Measurements from ENCODE around the gene FRMD4B. TPM values are rescaled to one million over a fixed set of nuclear protein-coding genes. Genes with fewer than 3 reads are reported as not detected.

The FRMD4B gene
- total and polyA plus RNA-seq, 2 donors (not counting 3 experiments of a cell fraction or from before 2014, with no cell fraction given), result 66.4 to 89.7 TPM

DNA sequence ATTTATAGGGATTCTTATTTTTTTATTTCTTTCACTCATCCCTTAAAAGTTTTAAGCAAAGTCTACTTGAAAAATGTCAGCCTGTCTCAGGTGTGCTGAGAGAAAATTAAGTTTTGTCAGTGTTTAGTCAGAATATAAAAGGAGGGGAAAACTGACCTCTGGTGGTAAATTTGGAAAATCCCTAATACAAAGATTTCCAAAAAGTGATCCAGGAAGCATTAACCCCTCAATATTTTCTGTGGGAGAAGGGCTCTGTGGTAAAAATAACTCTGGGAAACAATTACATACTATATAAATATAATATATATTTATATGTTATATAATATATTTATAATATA, 41.0 kb upstream of the FRMD4B start:
- no peak for DNase-seq (ENCODE audit: low read depth, low spot score)
- H4K20me1 ChIP-seq (replicated peaks; ENCODE audit: control insufficient read depth, extremely low read depth, insufficient read depth, low read length), result no peaks in the 10 kb centered on the region
- no peaks in the 10 kb centered on the region for H3K4me1 ChIP-seq (ENCODE audit: control insufficient read depth, extremely low read depth, insufficient read depth, low read length)
- no peak overlapping the region for H3K4me2 ChIP-seq (ENCODE audit: insufficient read depth, low read length)
- no peaks in the 10 kb centered on the region for H3K36me3 ChIP-seq (ENCODE audit: control insufficient read depth in 2 of 2, extremely low read depth in 1 of 2, insufficient read depth in 2 of 2, low read length in 2 of 2)
- no peak for FAIRE-seq
- no peaks in the 10 kb centered on the region for H3K79me2 ChIP-seq (ENCODE audit: control insufficient read depth, insufficient read depth, low read length)
- dilution Hi-C loops (cut with MboI; ENCODE audit: extremely low pct_ligation_motif_present, low sequenced_read_pairs), result loop anchor here (10.0 kb wide), 1 partner anchor 102 kb away; no protein-coding TSS in a partner anchor
- H3K9me1 ChIP-seq (replicated peaks; ENCODE audit: control insufficient read depth, extremely low read depth, insufficient read depth, low read length), result no peaks in the 10 kb centered on the region
- H3K9ac ChIP-seq (replicated peaks; ENCODE audit: extremely low read depth, insufficient read depth, low read length), result no peak overlapping the region
- TF ChIP-seq, protein P1, sequence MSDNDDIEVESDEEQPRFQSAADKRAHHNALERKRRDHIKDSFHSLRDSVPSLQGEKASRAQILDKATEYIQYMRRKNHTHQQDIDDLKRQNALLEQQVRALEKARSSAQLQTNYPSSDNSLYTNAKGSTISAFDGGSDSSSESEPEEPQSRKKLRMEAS (IDR thresholded peaks at IDR 0.05; ENCODE audit: insufficient read depth, insufficient read length), result no peak
- TF ChIP-seq, protein P2, sequence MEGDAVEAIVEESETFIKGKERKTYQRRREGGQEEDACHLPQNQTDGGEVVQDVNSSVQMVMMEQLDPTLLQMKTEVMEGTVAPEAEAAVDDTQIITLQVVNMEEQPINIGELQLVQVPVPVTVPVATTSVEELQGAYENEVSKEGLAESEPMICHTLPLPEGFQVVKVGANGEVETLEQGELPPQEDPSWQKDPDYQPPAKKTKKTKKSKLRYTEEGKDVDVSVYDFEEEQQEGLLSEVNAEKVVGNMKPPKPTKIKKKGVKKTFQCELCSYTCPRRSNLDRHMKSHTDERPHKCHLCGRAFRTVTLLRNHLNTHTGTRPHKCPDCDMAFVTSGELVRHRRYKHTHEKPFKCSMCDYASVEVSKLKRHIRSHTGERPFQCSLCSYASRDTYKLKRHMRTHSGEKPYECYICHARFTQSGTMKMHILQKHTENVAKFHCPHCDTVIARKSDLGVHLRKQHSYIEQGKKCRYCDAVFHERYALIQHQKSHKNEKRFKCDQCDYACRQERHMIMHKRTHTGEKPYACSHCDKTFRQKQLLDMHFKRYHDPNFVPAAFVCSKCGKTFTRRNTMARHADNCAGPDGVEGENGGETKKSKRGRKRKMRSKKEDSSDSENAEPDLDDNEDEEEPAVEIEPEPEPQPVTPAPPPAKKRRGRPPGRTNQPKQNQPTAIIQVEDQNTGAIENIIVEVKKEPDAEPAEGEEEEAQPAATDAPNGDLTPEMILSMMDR (IDR thresholded peaks at IDR 0.05; ENCODE audit: extremely low read depth in 1 of 2, insufficient read depth in 1 of 2, low read depth in 1 of 2, low read length in 2 of 2), result peak in 1 of 2 donors; percentile 13
- ChIA-PET CTCF (interaction anchor here (1.0 to 7.3 kb wide), 13 partner anchors 13 to 307 kb away, joined by 3 to 111 read pairs (median 8); no protein-coding TSS in a partner anchor), POLR2A (no interaction called here)
- no peak overlapping the region for H3K4me3 ChIP-seq (replicated peaks in 1 of 3; ENCODE audit: insufficient read depth in 1 of 3, low read depth in 1 of 3, low read length in 3 of 3)
- H2AFZ ChIP-seq (ENCODE audit: low read depth, low read length), result no peak overlapping the region
- H3K27me3 ChIP-seq (ENCODE audit: control insufficient read depth in 2 of 2, insufficient read depth in 2 of 2, low read length in 2 of 2), result no peaks in the 10 kb centered on the region
- no peaks in the 10 kb centered on the region for H3K9me3 ChIP-seq (replicated peaks; ENCODE audit: control insufficient read depth, insufficient read depth, low read length)
- no peak overlapping the region for H3K27ac ChIP-seq (ENCODE audit: insufficient read depth, low read depth, low read length)
- intact Hi-C loops (cut with micrococcal nuclease), result loop anchor here (5.0 kb wide), 1 partner anchor 520 kb away; no protein-coding TSS in a partner anchor
- BruUV-seq (replicated peaks), result no TSS peak

DNA sequence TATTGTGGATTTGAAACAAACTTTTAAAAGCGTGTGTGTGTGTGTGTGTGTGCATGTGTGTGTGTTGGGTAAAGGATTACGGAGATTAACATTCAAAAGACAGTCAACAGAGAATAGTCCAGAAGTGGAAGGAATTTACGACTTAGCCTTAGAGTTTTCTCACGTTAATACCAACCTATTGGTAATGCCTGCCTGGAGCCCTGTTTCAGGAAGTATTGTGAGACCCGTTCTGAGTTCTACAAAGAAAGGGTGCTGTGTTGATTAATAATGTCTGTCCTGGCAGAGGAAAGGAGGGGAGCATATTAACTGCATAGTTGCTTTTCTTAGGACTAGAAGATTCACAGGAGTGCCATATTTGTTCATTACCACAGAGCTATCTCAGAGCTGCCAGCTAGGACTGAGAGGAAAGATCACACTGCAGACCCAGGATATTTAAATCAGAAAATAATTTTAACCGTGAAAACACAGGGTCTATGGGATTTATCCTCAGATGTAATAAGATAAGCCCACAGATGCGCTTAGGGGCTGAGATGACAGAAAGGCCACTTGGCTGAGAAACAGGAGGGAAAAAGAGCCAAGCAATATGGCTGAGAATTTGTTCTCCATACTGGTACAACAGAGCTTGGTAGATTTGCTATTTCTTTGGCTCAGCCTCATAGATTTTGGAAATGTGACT, 40.5 kb upstream of the FRMD4B start:
- CTCF ChIA-PET, result interaction anchor here (1.0 to 7.3 kb wide), 15 partner anchors 13 to 307 kb away, joined by 3 to 111 read pairs (median 8); partner anchors contain the start of gene FRMD4B
- Histone ChIP-seq H3K36me3 (ENCODE audit: control insufficient read depth in 2 of 2, extremely low read depth in 1 of 2, insufficient read depth in 2 of 2, low read length in 2 of 2) (no peaks in the 10 kb centered on the region), H3K27me3 (ENCODE audit: control insufficient read depth in 2 of 2, insufficient read depth in 2 of 2, low read length in 2 of 2) (no peaks in the 10 kb centered on the region), H3K79me2 (ENCODE audit: control insufficient read depth, insufficient read depth, low read length) (no peaks in the 10 kb centered on the region), H3K4me1 (ENCODE audit: control insufficient read depth, extremely low read depth, insufficient read depth, low read length) (peaks cover 3% of the 10 kb centered on the region), H3K9me3 (replicated peaks; ENCODE audit: control insufficient read depth, insufficient read depth, low read length) (no peaks in the 10 kb centered on the region), H3K4me2 (ENCODE audit: insufficient read depth, low read length) (no peak overlapping the region), H3K9me1 (replicated peaks; ENCODE audit: control insufficient read depth, extremely low read depth, insufficient read depth, low read length) (no peaks in the 10 kb centered on the region), H3K9ac (replicated peaks; ENCODE audit: extremely low read depth, insufficient read depth, low read length) (no peak overlapping the region), H3K27ac (ENCODE audit: insufficient read depth, low read depth, low read length) (no peak overlapping the region), H2AFZ (ENCODE audit: low read depth, low read length) (no peak overlapping the region), H3K4me3 (replicated peaks in 1 of 3; ENCODE audit: insufficient read depth in 1 of 3, low read depth in 1 of 3, low read length in 3 of 3) (no peak overlapping the region), H4K20me1 (replicated peaks; ENCODE audit: control insufficient read depth, extremely low read depth, insufficient read depth, low read length) (no peaks in the 10 kb centered on the region)
- TF ChIP-seq POLR2A (IDR thresholded peaks at IDR 0.05; ENCODE audit: low read depth, low read length), result no peak
- no peak for TF ChIP-seq FOS (IDR thresholded peaks at IDR 0.05; ENCODE audit: borderline replicate concordance, insufficient read depth, low read length)
- intact Hi-C loops (cut with micrococcal nuclease) (loop anchor here (5.0 kb wide), 1 partner anchor 521 kb away; no protein-coding TSS in a partner anchor), dilution Hi-C loops (cut with MboI; ENCODE audit: extremely low pct_ligation_motif_present, low sequenced_read_pairs) (loop anchor here (10.0 kb wide), 1 partner anchor 102 kb away; no protein-coding TSS in a partner anchor)
- no peak for DNase-seq (ENCODE audit: low read depth, low spot score)
- no TSS peak for BruUV-seq (replicated peaks)
- FAIRE-seq, result no peak
- POLR2A ChIA-PET, result no interaction called here

Measured in endothelial cell of umbilical vein (primary cell).